A549 (cell line): ENCODE measurements around the gene TRPV4.

Experiments
- CBX8 ChIP-seq: fragments of 200-600 bp; sonication (generic); IDR thresholded peaks from 2 replicates; pipeline ENCODE4 v1.6.1; 2016
- FOSL2 ChIP-seq, 2 experiments: fragments of 450-650 bp in 1 of 2; fragments of >200 bp in 1 of 2; sonication (Bioruptor Twin) in 1 of 2; formaldehyde crosslinking; IDR thresholded peaks; 2 replicates each; pipeline versions ENCODE4 v1.5.0 to v1.6.1; 2016 to 2020; ENCODE audit warnings: mild to moderate bottlenecking in 1 of 2, moderate library complexity in 1 of 2
- HDAC2 ChIP-seq: fragments of 200-600 bp; sonication (generic); IDR thresholded peaks from 2 replicates; pipeline ENCODE4 v1.6.1; 2016
- POLR2A ChIP-seq: IDR thresholded peaks from 2 replicates; pipeline ENCODE4 v1.6.1; 2012; ENCODE audit warnings: mild to moderate bottlenecking, low read length
- USF2 ChIP-seq: fragments of 450-650 bp; IDR thresholded peaks from 2 replicates; pipeline ENCODE4 v1.6.1; 2014; ENCODE audit warnings: antibody characterized with exemption
- TF ChIP-seq, protein P1 (sequence below): fragments of >200 bp; sonication (Bioruptor Twin); formaldehyde crosslinking; IDR thresholded peaks from 3 replicates; pipeline ENCODE4 v1.5.1; 2016
- TF ChIP-seq, protein P2 (sequence below): fragments of 250-450 bp; sonication (Bioruptor Pico); IDR thresholded peaks from 2 replicates; pipeline ENCODE4 v1.5.0; 2021; ENCODE audit warnings: mild to moderate bottlenecking, moderate library complexity, borderline replicate concordance

- TF ChIP-seq, protein P1, sequence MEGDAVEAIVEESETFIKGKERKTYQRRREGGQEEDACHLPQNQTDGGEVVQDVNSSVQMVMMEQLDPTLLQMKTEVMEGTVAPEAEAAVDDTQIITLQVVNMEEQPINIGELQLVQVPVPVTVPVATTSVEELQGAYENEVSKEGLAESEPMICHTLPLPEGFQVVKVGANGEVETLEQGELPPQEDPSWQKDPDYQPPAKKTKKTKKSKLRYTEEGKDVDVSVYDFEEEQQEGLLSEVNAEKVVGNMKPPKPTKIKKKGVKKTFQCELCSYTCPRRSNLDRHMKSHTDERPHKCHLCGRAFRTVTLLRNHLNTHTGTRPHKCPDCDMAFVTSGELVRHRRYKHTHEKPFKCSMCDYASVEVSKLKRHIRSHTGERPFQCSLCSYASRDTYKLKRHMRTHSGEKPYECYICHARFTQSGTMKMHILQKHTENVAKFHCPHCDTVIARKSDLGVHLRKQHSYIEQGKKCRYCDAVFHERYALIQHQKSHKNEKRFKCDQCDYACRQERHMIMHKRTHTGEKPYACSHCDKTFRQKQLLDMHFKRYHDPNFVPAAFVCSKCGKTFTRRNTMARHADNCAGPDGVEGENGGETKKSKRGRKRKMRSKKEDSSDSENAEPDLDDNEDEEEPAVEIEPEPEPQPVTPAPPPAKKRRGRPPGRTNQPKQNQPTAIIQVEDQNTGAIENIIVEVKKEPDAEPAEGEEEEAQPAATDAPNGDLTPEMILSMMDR, result no peak
- TF ChIP-seq POLR2A, result no peak
- no peak for TF ChIP-seq CBX8
- no peak for TF ChIP-seq FOSL2 (IDR thresholded peaks at IDR 0.05)
- TF ChIP-seq FOSL2 (CRISPR knock-in tag; IDR thresholded peaks at IDR 0.05), result peak; percentile 49
- no peak for TF ChIP-seq USF2
- TF ChIP-seq, protein P2, sequence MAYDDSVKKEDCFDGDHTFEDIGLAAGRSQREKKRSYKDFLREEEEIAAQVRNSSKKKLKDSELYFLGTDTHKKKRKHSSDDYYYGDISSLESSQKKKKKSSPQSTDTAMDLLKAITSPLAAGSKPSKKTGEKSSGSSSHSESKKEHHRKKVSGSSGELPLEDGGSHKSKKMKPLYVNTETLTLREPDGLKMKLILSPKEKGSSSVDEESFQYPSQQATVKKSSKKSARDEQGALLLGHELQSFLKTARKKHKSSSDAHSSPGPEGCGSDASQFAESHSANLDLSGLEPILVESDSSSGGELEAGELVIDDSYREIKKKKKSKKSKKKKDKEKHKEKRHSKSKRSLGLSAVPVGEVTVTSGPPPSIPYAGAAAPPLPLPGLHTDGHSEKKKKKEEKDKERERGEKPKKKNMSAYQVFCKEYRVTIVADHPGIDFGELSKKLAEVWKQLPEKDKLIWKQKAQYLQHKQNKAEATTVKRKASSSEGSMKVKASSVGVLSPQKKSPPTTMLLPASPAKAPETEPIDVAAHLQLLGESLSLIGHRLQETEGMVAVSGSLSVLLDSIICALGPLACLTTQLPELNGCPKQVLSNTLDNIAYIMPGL (CRISPR knock-in tag), result no peak
- no peak for TF ChIP-seq HDAC2
Measured at GRCh38 chr12:109795023-109795422, 38.2 kb downstream of the TRPV4 start.
